Lower leg skin (tissue), 3 donors: ENCODE data around the gene EPHA6.

Source experiments
- CTCF ChIP-seq, 3 donors: fragments of 450-650 bp; IDR thresholded peaks; one replicate each; pipeline ENCODE4 v1.5.1; 2016; ENCODE audit warnings: antibody characterized with exemption in 3 of 3, mild to moderate bottlenecking in 3 of 3, moderate library complexity in 2 of 3
- POLR2A ChIP-seq, 2 donors: fragments of 450-650 bp; IDR thresholded peaks; one replicate each; pipeline ENCODE4 v1.6.1; 2016 to 2017; ENCODE audit warnings: antibody characterized with exemption in 2 of 2, mild to moderate bottlenecking in 1 of 2, moderate library complexity in 1 of 2

GRCh38 chr3:97673357-97673997 lies 859.1 kb downstream of the EPHA6 start:
- TF ChIP-seq CTCF (IDR thresholded peaks at IDR 0.05) = no peak
- TF ChIP-seq POLR2A (IDR thresholded peaks at IDR 0.05) = no peak
